GM21619 (cell line): ENCODE data around the gene FYB1.

Experiments
- ATAC-seq: cut with Tn5 transposase; IDR thresholded peaks from one replicate; pipeline ENCODE4 v1.9.1; 2021; ENCODE audit not compliant: unreplicated experiment

Gene FYB1

DNA sequence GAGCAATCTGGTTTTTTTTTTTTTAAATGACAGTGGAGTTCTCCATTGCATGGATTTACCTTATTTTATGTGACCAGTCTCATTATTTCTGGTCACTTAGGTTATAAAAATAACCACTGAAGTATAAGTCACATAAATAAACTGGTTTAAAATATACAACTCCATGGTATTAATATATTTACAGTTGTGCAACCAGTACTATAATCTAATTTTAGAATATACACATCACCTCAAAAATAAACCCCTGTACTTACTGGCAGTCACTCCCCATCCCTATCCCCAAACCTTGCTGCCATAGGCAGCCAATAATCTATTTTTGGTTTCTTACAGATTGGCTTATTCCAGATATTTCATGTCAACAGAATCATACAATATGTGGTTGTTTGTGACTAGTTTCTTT is 57.8 kb downstream of the FYB1 start:
- ATAC-seq, result no peak

DNA sequence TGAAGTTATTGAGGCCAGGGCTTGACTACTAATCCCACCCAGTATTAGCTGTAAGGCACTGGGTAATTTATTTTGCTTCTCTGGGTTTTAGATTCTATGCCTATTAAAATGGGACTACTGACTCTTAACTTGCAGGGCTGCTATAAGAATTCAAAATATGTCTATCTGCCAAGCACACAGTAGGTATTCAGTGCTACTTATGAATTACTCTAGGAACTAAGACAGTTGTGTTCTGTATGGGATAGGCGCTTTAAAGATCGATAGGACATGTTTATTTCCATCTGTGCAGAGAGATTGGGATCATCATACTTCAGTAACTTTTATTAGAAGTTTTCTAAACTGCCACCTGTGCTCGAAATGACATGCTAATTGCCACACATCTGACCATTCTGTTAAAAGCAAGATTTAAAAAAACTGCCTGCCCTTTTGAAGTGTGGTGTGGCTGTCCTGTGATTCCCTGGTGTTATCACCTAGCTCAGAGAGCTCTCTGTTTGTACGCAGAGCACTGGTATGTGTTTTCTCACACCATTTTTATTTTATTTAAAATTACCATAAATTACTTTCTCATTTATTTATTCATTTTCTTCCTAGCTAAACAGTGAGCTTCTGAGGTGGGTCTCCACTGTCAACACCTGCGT is 58.7 kb downstream of the FYB1 start:
- no peak for ATAC-seq

DNA sequence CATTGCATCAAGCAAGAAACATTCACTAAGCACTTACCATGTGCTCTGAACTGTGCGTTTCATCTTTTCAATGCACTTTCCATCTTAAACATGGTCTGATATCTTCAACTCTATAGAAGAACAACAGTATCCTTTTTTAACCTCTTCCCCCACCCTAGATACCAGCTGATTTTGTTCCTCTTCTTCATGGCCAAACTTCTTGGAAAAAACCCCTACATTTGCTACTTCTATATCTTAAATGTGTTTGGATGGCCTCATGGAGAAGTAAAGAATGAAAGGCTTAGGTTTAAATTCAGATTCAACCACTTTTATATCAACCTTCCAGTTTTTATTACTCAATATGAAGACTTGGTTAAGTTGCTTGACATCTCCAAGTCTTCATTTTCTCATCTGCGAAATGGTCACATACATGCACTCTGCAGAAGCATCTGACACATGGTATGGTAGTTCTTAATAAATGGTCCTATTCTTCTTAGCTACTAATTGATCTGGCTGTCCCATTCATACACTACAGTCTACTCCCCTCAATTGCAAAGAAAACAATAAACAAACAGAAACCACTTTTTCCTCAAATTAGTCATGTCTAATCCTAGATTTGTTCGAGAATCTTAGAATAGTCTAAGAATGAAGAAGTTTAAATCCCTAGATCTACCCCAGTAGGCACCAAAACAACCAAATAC is 59.4 kb downstream of the FYB1 start:
- ATAC-seq, result no peak

DNA sequence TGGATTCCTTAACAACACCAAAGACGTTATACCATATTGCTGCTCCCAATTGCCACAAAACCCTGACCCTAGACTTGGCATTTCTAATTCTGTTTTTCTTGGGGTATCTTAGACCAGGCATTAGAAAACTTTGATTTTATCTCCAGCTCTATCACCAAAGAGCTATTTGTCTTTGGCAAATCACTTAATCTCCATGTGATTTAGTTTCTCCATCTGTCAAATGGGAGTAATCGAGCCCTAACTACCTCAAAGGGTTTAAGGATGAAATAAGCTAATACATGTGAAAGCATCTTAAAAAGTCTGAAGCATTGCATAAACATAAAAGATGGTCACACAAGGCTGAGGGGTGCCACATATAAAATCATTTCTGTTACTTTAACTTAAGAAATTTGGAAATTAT is 60.6 kb downstream of the FYB1 start:
- ATAC-seq, result no peak

DNA sequence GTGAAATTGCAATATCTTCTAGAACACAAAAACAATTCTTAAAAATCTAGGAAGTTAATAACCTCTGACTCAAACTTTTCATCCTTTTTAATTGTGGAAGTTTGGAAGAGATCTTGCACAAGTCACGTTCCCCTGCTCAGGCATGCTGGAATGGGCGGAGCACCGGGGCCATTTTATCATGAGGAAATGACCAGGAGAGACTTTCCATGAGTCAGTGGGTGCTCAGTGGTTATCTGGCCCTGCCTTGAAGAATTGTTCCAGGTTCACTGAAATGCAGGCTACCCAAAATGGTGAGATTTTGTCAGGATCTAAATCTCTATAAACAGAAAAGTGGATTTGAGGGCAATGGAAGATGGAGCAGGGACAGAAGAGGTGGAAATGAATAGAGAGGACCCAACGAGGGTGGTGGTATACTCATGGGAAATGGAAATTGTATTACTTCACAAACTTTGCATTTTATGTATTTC is 61.2 kb downstream of the FYB1 start:
- no peak for ATAC-seq

DNA sequence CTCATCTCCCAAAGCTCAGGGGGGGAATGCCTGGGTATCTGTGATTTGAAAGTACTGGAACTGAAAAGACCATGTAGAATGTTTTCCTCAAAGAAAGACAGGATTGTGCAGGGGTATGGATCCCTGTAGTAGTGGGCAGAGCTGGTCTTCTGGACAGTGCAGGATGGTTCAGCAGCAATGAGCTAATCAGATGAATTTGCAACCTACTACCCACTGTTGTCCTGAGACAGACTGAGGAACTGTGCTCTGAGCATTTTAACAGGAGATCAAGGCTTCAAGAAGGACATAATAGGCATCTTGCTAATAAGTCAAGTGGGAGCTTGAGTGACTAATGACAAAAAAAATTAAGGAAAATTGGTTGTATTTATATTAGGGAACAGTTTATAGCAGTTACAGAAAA is 61.7 kb downstream of the FYB1 start:
- no peak for ATAC-seq

DNA sequence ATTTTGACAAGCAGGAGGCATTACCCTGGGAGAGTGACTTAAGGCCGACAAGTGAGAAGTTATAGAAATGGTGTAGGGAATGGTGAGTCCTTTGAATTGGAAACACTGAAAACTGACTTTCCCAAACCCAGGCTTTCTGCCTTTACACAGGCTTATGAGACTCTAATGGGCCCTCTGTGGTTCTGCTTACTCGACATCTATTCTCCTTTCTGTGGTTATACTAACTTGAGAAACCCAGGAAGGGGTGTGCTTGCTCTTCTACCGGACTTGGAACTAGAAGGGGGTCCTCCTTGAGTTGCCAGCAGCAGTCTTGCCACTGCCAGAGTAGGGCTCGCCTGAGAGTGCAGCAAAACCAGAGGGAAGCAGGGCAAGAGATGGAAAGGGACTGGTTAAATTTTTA is 63.3 kb downstream of the FYB1 start:
- ATAC-seq, result no peak

DNA sequence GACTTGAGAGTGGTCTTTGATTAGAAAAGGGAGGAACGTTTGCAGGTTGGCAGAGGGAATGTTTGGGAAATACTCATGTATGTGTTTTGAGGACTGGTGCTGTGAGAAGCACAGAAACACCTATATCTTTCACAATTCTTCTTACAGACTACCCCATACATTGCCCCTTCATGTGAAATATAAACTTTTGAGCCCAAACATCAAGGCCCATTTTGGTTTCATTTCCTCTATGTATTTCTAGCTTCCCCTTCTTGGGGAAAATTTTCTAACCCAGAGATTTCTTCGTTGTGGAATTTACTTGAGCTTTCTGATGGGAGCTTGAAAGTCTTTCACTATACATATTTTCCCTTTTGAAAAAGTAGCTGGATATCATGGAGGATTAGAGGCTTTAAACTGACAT is 67.6 kb downstream of the FYB1 start:
- no peak for ATAC-seq

DNA sequence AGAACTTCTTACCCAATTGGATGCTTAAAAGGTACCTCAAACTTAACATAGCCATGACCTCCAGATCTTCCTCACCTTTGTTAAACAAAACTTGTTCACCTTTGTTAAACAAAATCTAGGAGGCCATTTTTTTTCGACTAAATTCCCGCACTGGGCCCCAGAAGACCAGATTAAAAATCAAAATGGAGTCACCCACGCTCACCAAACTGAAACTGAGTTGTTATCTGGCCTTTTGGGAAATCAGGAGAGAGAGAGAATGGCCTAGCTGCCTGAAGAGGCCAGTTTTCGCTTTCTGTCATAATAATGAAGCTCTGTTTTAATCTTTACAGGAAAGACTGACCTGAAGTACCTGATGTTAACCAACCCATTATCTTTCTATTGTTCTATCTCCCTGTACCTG is 69.4 kb downstream of the FYB1 start:
- ATAC-seq, result no peak

DNA sequence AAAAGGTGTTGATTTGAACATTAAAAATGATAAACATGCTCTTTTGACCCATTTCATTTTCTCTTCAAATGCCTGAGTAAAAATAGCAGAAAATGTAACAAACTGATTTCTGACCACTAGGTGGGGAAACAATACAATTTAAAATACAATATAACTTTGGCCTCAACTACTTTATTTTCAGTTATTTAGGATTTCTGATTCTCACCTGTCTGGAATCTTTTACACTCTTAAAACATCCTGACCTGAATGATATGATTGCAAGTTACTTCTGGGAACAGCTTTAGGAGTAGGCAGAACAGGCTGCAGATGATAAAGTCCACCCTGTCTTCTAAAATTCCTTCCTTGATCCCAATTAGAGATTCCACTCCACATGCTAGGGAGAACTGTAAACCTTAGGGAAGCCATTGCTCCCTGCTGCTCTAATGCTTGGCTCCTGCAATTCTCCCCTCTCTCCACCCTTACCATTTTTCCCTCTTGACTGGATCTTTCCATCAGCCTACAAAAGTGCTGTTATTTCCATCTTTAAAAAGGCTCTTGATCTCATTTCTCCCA is 70.3 kb downstream of the FYB1 start:
- ATAC-seq, result no peak

DNA sequence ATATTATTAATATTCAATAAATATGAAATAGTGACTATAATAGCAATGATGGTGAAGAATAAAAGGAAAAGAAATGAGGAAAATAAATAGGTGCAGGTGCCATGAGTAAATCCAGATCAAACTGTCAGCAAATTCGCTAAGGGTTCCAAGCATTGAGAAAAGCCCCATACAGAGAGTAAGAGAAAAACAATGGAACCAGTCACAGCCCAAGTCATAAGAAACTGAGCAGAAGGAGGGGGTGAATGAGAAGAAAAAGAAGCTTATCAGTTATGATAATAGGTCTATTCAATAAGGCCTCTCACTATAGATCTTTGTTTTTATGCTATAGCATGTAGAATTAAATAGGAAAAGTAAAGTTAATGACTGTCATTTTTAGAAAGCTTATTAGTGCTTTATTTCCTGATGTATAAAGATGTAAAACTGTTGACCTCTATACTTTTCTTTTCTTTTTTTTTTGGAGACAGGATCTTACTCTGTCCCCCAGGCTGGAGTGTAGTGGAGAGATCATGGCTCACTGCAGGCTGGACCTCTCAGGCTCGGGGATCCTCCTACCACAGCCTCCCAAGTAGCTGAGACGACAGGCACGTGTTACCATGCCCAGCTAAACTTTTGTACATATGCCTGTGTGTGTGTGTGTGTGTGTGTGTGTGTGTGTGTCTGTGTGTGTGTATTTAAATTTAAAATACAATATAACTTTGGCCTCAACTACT is 72.4 kb downstream of the FYB1 start:
- no peak for ATAC-seq

DNA sequence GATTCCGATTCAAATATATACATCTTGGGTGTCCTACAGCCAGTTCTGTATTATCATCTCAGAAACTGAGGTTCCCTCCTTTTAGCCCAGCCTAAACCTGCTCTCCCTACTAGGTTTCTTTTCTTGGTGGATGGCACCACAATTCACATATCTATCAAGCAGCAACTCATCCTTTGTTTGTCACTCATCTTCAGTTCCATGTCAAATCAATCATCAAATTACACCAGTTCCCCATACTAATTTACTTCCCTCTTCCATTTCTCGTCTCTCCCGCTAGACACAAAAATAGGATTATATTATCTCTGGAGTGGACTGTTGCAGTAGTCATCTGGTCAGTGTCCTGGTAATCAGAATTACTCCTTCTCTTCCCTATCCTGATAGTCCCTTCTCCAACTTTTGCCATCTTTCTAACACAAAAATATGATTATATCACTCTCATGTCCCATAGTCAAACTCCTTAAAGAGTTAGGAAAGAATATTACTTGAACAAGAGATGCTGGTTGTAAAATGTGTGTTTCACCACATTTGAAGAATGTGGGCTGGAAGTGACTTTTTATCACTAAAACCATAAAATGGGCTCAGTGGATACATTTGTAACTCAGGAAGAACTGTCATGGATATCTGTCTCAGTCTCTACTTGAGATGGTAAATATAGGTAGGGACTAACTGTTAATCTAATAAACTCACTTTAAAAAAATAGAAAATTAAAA is 76.1 kb downstream of the FYB1 start:
- no peak for ATAC-seq

DNA sequence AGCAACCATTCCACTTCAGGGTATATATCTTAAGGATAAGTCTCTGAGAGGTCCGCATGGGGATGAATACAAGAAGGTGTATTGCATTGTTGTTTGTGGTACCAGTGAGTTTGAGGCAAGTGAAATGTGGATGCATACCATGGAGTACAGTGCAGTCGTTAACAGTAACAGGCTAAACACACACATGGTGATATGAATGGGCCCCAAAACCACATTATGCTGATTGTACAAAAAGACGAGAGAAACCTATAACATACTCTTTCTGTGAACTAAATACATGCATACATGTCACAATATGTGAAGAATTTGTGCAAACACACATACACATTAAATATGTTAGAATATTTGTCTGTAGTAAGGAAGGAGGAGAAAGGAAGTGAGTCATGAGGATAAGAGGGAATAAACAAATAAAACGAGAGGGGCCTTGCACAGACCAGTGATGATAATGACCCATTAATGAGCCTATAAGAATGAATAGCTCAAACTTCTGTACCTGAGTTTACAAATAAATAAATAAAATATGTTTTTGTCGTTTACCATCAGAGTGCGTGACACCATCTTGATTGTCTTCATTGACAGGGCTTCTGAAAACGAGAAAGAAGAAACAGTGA is 78.7 kb downstream of the FYB1 start:
- no peak for ATAC-seq

DNA sequence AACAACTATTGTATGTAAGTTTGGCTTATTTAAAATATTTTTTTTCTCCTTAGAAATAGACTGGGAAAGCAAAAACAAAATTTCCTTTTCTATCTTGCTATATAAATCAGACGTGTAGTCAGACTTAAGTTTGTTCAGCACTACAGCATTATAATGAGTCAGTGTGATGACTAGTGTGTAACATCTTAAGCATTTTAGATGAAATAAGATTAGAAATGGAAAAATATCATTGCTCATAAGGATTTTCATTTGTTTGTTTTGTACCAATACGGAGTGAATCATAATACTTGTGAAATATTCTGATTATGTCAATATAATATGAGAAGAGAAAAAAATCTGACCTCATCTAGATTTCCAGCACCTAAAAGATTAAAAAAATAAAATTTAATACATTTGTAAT is 80.5 kb downstream of the FYB1 start:
- ATAC-seq, result no peak

DNA sequence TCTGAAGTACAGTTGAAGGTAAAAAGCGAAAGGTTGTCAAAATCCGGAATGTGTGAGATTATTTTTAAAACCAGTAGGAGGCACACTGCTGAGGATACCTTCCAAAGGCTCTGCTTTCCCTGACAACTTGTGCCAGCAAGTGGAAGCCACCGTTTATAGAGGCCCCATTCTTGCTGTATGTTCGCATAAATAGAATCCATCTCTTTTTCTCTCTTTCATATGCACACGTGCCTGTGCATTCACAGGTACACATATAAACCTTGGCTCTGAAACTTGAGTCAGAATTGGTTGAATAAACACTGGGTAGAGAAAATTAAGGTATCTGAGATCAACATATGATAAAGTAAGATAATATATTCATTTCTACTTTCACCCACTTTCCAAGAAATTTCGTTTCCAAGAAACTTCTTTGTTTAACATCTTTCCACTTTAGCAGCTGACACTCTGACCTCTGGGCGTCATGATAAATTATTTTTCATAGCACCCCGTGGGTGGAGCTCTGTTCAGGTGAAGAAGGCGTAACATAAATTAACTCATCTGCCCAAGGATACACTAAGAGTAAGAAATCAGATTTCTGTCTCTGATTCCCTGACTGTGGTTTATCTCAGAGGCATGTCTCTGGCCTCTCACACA is 81.4 kb downstream of the FYB1 start:
- ATAC-seq, result no peak

DNA sequence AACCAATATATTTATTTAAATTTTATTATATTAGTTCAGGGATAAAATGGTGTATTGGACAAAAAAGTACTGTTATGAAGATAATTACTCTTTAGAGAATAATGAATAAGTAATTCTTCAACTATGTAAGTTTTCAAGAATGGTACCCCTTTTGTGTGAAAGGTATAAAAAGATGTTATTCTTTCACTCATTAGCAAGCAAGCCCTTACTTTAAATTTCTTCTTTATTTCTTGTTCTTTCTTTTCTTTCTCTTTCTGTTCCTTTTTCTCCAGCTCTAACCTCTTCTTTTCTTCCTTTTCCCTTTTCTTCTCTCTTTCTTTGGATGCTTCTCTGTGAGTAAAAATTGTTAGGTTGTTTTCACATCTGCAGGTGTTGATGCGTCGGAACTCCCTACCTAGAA is 82.0 kb downstream of the FYB1 start:
- ATAC-seq, result no peak

DNA sequence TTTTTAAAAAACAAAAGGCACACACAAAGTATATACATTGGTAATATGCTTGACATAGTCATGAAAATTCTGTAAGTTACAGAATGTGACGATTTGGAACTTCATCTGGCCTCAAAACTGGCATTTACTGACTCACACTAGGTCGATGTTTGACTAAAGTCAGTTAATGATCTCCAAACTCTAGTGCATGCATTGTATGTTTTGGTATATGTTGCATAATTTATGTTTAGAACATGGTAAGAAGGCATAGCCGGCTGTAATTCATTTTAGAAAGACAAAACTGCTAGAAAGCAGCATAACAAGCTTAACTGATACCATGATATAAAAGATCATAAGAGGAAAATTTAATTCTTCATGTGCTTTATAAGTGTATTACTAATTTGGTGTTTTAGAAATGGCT is 86.6 kb downstream of the FYB1 start:
- ATAC-seq, result no peak

DNA sequence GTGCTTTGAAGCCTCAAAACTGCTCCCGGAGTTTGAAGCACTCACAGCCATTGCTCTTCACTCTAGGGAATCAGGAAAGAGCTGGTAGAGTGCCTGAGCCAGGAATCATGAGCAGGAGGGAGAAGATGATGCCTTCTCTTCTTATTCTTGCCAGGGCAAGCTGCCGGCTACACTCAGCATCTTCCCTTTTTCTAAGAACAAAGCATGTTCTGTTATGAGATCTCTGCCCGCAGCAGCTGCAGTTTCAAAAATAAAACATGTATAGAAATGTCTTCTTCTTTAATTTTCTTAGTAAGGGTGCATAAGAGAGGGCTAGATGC is 87.3 kb downstream of the FYB1 start:
- no peak for ATAC-seq

DNA sequence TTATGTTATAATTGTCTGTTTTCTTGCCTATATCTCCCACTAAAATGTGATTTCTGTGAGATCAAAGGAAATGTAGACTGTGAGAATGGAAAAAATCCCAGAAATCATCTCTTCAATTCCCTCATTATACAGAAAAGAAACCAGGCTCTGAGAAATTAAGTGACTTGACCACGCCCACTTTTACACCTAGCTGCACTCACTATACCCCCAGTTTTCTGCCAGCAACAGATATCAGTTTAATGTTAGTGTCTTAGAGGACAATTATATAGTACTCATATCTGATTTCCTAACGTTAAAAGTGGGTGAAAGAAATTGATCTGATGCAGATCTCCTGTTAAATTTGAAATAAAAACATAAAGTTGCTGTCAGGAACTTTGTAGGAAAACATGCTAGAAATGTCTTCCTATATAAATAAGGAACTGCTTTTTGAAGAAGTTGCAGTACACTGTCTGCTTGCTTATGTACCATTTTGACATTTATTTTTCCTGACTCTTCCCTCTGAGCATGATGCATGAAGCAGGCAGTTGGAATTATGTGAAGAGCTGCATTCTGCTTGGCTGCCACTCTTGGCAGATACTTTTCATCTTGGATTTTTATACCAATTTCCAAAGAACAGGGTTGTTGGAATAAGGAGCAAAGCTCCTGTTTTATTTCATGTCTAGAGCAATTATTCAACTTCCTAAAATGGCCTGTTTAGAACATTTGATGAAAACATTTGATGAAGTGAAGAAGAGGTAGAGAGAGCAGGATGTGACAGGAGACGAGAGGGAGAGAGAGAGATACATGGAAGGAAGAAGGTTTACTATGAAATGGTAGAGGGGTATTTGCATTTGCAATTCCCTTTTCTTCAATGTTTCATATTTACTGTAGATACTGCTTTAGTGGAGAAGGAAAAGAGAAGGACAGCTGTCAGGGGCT is 87.9 kb downstream of the FYB1 start:
- no peak for ATAC-seq

DNA sequence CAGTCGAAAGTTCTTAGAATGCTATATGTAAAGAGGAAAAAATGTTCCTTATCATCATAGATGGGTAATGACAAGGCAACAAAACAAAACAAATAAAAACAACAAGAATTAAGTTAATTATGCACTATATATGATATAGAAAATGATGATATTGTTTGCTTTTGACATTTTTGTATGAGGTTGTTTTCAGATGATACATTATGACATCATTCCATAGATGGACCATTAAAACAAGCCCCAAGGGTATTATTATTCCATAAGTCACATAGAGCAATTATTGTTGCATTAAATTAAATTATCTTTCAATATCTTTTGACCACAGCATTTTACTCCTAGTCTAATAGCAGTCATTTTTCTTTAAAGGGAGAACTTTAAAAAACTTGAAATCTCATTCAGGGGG is 88.6 kb downstream of the FYB1 start:
- no peak for ATAC-seq
